ENCODE data around the gene UVRAG. TPM values are rescaled to one million over a fixed set of nuclear protein-coding genes. Genes with fewer than 3 reads are reported as not detected.
A peak's percentile ranks its signal among the peaks of the same experiment; 100 is the strongest.

The UVRAG gene
- polyA plus RNA-seq, 1 donor (not counting 4 experiments of a cell fraction or from before 2014, with no cell fraction given): 11.9 TPM

DNA sequence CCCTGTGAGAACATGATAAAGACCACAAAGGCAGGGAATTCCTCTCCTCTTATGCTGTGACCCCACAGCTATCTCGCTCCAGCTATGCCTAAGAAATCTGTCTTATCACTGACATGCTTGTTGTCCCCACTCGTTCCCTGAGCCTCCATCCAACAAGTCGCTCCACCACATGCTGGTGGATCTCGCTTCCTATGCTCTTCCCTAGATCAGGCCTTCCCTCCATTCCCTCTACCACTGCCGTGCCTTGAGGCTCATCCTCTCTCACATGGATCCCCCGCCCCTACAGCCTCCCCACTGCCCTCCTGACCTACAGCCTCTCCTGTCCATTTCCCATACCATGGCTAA lies 47.8 kb upstream of the UVRAG start:
- H2AFZ ChIP-seq (ENCODE audit: control insufficient read depth, low read length): no peak overlapping the region
- no peak overlapping the region for H3K4me3 ChIP-seq (ENCODE audit: control insufficient read depth in 2 of 3, extremely low read depth in 1 of 3, insufficient read depth in 2 of 3, low read depth in 1 of 3, low read length in 3 of 3)
- H3K27ac ChIP-seq (ENCODE audit: control insufficient read depth, insufficient read depth, low read length): no peak overlapping the region
- no peak overlapping the region for H3K4me2 ChIP-seq (ENCODE audit: control insufficient read depth, extremely low read depth, insufficient read depth, low read depth, low read length)
- no peaks in the 10 kb centered on the region for H3K9me1 ChIP-seq (ENCODE audit: control insufficient read depth, extremely low read depth, insufficient read depth, low read length)
- H3K9ac ChIP-seq (ENCODE audit: control insufficient read depth, extremely low read depth, insufficient read depth, low read length): no peak overlapping the region
- FAIRE-seq (no peak), DNase-seq (ENCODE audit: low read depth, low spot score) (no peak)
- H3K4me1 ChIP-seq (ENCODE audit: control insufficient read depth, extremely low read depth, insufficient read depth, low read length): peaks cover 9% of the 10 kb centered on the region
- no peaks in the 10 kb centered on the region for H4K20me1 ChIP-seq (ENCODE audit: control insufficient read depth, extremely low read depth, insufficient read depth, low read length)
- dilution Hi-C loops (cut with MboI; ENCODE audit: extremely low pct_ligation_motif_present, low sequenced_read_pairs): no loop called here
- no peaks in the 10 kb centered on the region for H3K79me2 ChIP-seq (ENCODE audit: control insufficient read depth, insufficient read depth, low read length)
- peaks cover 33% of the 10 kb centered on the region for H3K27me3 ChIP-seq (ENCODE audit: control insufficient read depth, extremely low read depth, insufficient read depth, low read length)
- TF ChIP-seq, protein P1, sequence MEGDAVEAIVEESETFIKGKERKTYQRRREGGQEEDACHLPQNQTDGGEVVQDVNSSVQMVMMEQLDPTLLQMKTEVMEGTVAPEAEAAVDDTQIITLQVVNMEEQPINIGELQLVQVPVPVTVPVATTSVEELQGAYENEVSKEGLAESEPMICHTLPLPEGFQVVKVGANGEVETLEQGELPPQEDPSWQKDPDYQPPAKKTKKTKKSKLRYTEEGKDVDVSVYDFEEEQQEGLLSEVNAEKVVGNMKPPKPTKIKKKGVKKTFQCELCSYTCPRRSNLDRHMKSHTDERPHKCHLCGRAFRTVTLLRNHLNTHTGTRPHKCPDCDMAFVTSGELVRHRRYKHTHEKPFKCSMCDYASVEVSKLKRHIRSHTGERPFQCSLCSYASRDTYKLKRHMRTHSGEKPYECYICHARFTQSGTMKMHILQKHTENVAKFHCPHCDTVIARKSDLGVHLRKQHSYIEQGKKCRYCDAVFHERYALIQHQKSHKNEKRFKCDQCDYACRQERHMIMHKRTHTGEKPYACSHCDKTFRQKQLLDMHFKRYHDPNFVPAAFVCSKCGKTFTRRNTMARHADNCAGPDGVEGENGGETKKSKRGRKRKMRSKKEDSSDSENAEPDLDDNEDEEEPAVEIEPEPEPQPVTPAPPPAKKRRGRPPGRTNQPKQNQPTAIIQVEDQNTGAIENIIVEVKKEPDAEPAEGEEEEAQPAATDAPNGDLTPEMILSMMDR (optimal IDR thresholded peaks at IDR 0.05 in 1 of 3, IDR thresholded peaks at IDR 0.05 in 1 of 3, conservative IDR thresholded peaks at IDR 0.05 in 1 of 3; ENCODE audit: extremely low read depth in 1 of 3, insufficient read depth in 2 of 3, low read length in 3 of 3): no peak
- H3K9me3 ChIP-seq (ENCODE audit: control insufficient read depth, low read depth, low read length): no peaks in the 10 kb centered on the region
- no peaks in the 10 kb centered on the region for H3K36me3 ChIP-seq (ENCODE audit: control insufficient read depth in 2 of 2, extremely low read depth in 1 of 2, insufficient read depth in 2 of 2, low read length in 2 of 2)

DNA sequence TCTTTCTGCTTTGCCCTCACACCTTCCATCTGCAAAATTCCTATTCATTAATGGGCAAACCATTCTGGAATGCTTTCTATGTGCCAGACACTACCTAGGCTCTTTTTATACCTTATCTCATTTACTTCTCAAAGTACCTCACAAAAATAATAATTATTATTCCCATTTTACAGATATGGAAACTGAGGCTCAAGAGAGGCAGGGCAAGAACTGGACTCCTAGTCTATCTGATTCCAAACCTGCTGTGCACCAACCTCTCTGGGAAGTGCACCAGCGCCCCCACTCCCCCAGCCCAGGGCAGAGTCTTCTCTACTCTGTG lies 47.3 kb upstream of the UVRAG start:
- no peaks in the 10 kb centered on the region for H3K9me3 ChIP-seq (ENCODE audit: control insufficient read depth, low read depth, low read length)
- H3K36me3 ChIP-seq (ENCODE audit: control insufficient read depth in 2 of 2, extremely low read depth in 1 of 2, insufficient read depth in 2 of 2, low read length in 2 of 2): no peaks in the 10 kb centered on the region
- H2AFZ ChIP-seq (ENCODE audit: control insufficient read depth, low read length): no peak overlapping the region
- DNase-seq (ENCODE audit: low read depth, low spot score) (no peak), FAIRE-seq (no peak)
- H3K27me3 ChIP-seq (ENCODE audit: control insufficient read depth, extremely low read depth, insufficient read depth, low read length): peaks cover 33% of the 10 kb centered on the region
- dilution Hi-C loops (cut with MboI; ENCODE audit: extremely low pct_ligation_motif_present, low sequenced_read_pairs): no loop called here
- H3K27ac ChIP-seq (ENCODE audit: control insufficient read depth, insufficient read depth, low read length): no peak overlapping the region
- H3K4me2 ChIP-seq (ENCODE audit: control insufficient read depth, extremely low read depth, insufficient read depth, low read depth, low read length): peak overlapping the region; percentile 77
- TF ChIP-seq EZH2 (IDR thresholded peaks at IDR 0.05; ENCODE audit: low read length): no peak
- TF ChIP-seq, protein P1 (optimal IDR thresholded peaks at IDR 0.05 in 1 of 3, IDR thresholded peaks at IDR 0.05 in 1 of 3, conservative IDR thresholded peaks at IDR 0.05 in 1 of 3; ENCODE audit: extremely low read depth in 1 of 3, insufficient read depth in 2 of 3, low read length in 3 of 3): no peak
- H3K79me2 ChIP-seq (ENCODE audit: control insufficient read depth, insufficient read depth, low read length): no peaks in the 10 kb centered on the region
- peak overlapping the region in 1 of 3 experiments; percentile 54 for H3K4me3 ChIP-seq (ENCODE audit: control insufficient read depth in 2 of 3, extremely low read depth in 1 of 3, insufficient read depth in 2 of 3, low read depth in 1 of 3, low read length in 3 of 3)
- H3K9ac ChIP-seq (ENCODE audit: control insufficient read depth, extremely low read depth, insufficient read depth, low read length): no peak overlapping the region
- no peaks in the 10 kb centered on the region for H3K9me1 ChIP-seq (ENCODE audit: control insufficient read depth, extremely low read depth, insufficient read depth, low read length)
- peaks cover 9% of the 10 kb centered on the region for H3K4me1 ChIP-seq (ENCODE audit: control insufficient read depth, extremely low read depth, insufficient read depth, low read length)
- no peaks in the 10 kb centered on the region for H4K20me1 ChIP-seq (ENCODE audit: control insufficient read depth, extremely low read depth, insufficient read depth, low read length)
